NCI-H748 (cell line): Measurements from ENCODE around the gene XPO5.
"Not testable (repeated sequence)": the region's sequence is repeated elsewhere in the genome, so short reads cannot be mapped to it uniquely, and the experiment has no call there.

ENCODE experiments used
- DNase-seq: peaks from one replicate; lab custom pipeline; 2025; ENCODE audit not compliant: unreplicated experiment; lab: John Stamatoyannopoulos, UW

The XPO5 gene

GRCh38 chr6:43575772-43576551 is at the start of gene XPO5, which contains the start of gene POLH:
TSS of gene XPO5 (minus strand) at chr6:43576038. CDS start at chr6:43575864, 174 bp downstream.
TSS of gene POLH (plus strand) at chr6:43576185. CDS start at chr6:43582320, 6,135 bp downstream.
- peak; percentile 96 for DNase-seq

- no peak for DNase-seq
Measured at GRCh38 chr6:43625393-43625992, 49.7 kb upstream of the XPO5 start.

- DNase-seq: no peak
Measured at GRCh38 chr6:43624786-43625288, 49.0 kb upstream of the XPO5 start.

GRCh38 chr6:43623880-43624785 is 48.3 kb upstream of the XPO5 start:
- DNase-seq: no peak

GRCh38 chr6:43622541-43622940 is 46.7 kb upstream of the XPO5 start:
- no peak for DNase-seq

- no peak for DNase-seq
Measured at GRCh38 chr6:43621836-43622180, 46.0 kb upstream of the XPO5 start.

- no peak for DNase-seq
Measured at GRCh38 chr6:43621078-43621835, 45.4 kb upstream of the XPO5 start.

GRCh38 chr6:43616725-43617472 is 41.1 kb upstream of the XPO5 start:
- no peak for DNase-seq

GRCh38 chr6:43614396-43614730 is 38.5 kb upstream of the XPO5 start:
- DNase-seq: no peak

- DNase-seq: no peak
Measured at GRCh38 chr6:43613721-43614395, 38.0 kb upstream of the XPO5 start.

- no peak for DNase-seq
Measured at GRCh38 chr6:43610431-43610830, 34.6 kb upstream of the XPO5 start.

- no peak for DNase-seq
Measured at GRCh38 chr6:43609402-43609801, 33.6 kb upstream of the XPO5 start.

GRCh38 chr6:43608807-43609206 is 33.0 kb upstream of the XPO5 start:
- DNase-seq: no peak

- DNase-seq: peak; percentile 86
Measured at GRCh38 chr6:43608310-43608763, 32.5 kb upstream of the XPO5 start.

GRCh38 chr6:43606019-43606418 is 30.2 kb upstream of the XPO5 start:
- DNase-seq: no peak

GRCh38 chr6:43604174-43604573 is 28.3 kb upstream of the XPO5 start:
- no peak for DNase-seq

GRCh38 chr6:43600595-43600994 is 24.8 kb upstream of the XPO5 start:
- no peak for DNase-seq

- no peak for DNase-seq
Measured at GRCh38 chr6:43593938-43594337, 18.1 kb upstream of the XPO5 start.

- DNase-seq: not testable (repeated sequence)
Measured at GRCh38 chr6:43589564-43589963, 13.7 kb upstream of the XPO5 start.
